AG08396 (cell line): ENCODE data around the gene CCNH.

Experiments used
- DNase-seq: peaks from one replicate; pipeline ENCODE4 v3.0.0; 2012; ENCODE audit warnings: low spot score, mixed read lengths

Gene CCNH

GRCh38 chr5:87360132-87360531 lies 52.6 kb downstream of the CCNH start:
- DNase-seq = no peak

GRCh38 chr5:87359106-87359505 lies 53.6 kb downstream of the CCNH start:
- no peak for DNase-seq

- DNase-seq = no peak
Measured at GRCh38 chr5:87354496-87354895, 58.2 kb downstream of the CCNH start.

- no peak for DNase-seq
Measured at GRCh38 chr5:87347841-87348240, 64.9 kb downstream of the CCNH start.

GRCh38 chr5:87347272-87347671 lies 65.5 kb downstream of the CCNH start:
- no peak for DNase-seq
